ENCODE results near the gene GALNT6. TPM values are rescaled to one million over a fixed set of nuclear protein-coding genes. Genes with fewer than 3 reads are reported as not detected.

Gene GALNT6
- total RNA-seq, 3 donors from 2014 or later (not counting 1 experiment from before 2014, with no cell fraction given) = 19.3 to 38.5 (median 33.9) TPM

DNA sequence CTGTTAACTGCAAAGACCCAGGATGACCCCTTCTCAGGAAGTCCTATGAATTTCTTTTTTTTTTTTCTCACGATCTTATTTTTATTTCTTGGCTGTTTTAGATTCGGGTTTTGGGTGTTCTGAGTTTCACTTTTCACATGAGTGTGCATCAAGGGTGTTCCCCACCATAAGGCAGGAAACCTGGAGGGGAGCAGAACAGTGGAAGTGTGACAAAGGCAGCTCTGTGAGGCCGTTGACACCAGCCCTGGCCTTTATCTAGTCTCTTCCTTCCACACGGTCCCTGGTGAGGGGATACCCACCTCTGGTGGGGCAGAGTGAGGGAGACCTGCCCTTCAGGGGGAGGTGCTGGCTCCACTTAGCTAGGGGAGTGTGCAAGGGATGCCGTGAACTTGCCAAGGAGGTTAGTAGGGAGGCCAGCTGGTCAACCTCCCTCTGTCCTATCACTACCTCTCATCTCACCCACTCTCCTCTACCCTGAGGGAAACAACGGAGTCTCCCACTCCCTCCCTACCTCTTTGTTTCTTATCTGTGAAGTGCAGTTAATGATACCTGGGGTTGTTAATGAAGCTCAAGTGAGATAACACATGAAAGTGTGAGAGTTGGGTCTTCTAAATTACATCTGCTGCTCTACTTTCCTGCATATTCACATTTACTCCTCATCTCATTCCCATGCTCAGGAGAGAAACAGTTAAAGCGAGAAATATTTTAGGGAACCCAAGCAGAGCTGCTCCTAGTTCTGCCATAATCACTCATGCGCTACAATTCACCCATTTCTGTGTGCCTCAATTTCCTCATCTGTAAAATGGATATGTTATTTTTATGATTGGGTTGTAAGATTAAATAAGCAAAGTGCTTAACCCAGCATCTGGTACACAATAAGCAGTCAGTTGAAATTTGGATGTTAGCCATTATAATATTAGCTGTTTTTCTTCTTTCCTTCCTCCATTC, 4.4 kb upstream of the GALNT6 start:
- DNase-seq = peak; percentile 28 to 63
- WGBS (ENCODE audit: insufficient coverage) = 22% methylated on average over 6 of the region's 8 CpGs
- H3K9me3 ChIP-seq (ENCODE audit: control insufficient read depth, insufficient read depth, low read length) = no peaks in the 10 kb centered on the region
- no peaks in the 10 kb centered on the region for H3K9me3 Mint-ChIP-seq
- H3K4me3 ChIP-seq (ENCODE audit: low read length) = no peak overlapping the region
- peaks cover 51 to 53% of the 10 kb centered on the region in 2 donors for H3K4me1 Mint-ChIP-seq
- peak overlapping the region; percentile 80 for H3K4me3 Mint-ChIP-seq
- TF ChIP-seq CTCF (IDR thresholded peaks at IDR 0.05) = no peak
- peak; percentile 49 to 76 (median 58) for ATAC-seq
- H3K36me3 Mint-ChIP-seq = no peaks in the 10 kb centered on the region
- no peaks in the 10 kb centered on the region for H3K27me3 Mint-ChIP-seq (ENCODE audit: low read depth in 2 of 2)
- intact Hi-C loops (cut with micrococcal nuclease) = loop anchor here (1.0 kb wide), 1 partner anchor 26 kb away; no protein-coding TSS in a partner anchor
- no peaks in the 10 kb centered on the region for H3K36me3 ChIP-seq (ENCODE audit: control insufficient read depth, insufficient read depth, low read length)
- H3K27me3 ChIP-seq (ENCODE audit: control insufficient read depth, insufficient read depth, low read length) = no peaks in the 10 kb centered on the region
- H3K4me1 ChIP-seq (ENCODE audit: control insufficient read depth, insufficient read depth, low read length) = peaks cover 49% of the 10 kb centered on the region
- H3K27ac Mint-ChIP-seq = peak overlapping the region; percentile 89 to 94
- H3K27ac ChIP-seq (ENCODE audit: low read length) = peak overlapping the region; percentile 78

- no peaks in the 10 kb centered on the region for H3K9me3 ChIP-seq (ENCODE audit: control insufficient read depth, insufficient read depth, low read length)
- H3K27ac ChIP-seq (ENCODE audit: low read length) = peak overlapping the region; percentile 78
- Mint-ChIP-seq H3K9me3 (no peaks in the 10 kb centered on the region), H3K27me3 (ENCODE audit: low read depth in 2 of 2) (no peaks in the 10 kb centered on the region), H3K4me3 (peak overlapping the region; percentile 80), H3K36me3 (no peaks in the 10 kb centered on the region), H3K27ac (peak overlapping the region; percentile 89 to 94), H3K4me1 (peaks cover 66 to 69% of the 10 kb centered on the region in 2 donors)
- H3K4me1 ChIP-seq (ENCODE audit: control insufficient read depth, insufficient read depth, low read length) = peaks cover 60% of the 10 kb centered on the region
- DNase-seq = peak; percentile 29 to 75
- WGBS (ENCODE audit: insufficient coverage) = 56% methylated on average over 14 of the region's 14 CpGs
- intact Hi-C loops (cut with micrococcal nuclease) = no loop called here
- H3K36me3 ChIP-seq (ENCODE audit: control insufficient read depth, insufficient read depth, low read length) = no peaks in the 10 kb centered on the region
- H3K27me3 ChIP-seq (ENCODE audit: control insufficient read depth, insufficient read depth, low read length) = no peaks in the 10 kb centered on the region
- no peak for TF ChIP-seq CTCF (IDR thresholded peaks at IDR 0.05)
- no peak overlapping the region for H3K4me3 ChIP-seq (ENCODE audit: low read length)
- peak in 2 of 3 donors; percentile 41 to 45 for ATAC-seq
Measured at GRCh38 chr12:51393676-51394545, 2.7 kb upstream of the GALNT6 start.

- Mint-ChIP-seq H3K27me3 (ENCODE audit: low read depth in 2 of 2) (no peaks in the 10 kb centered on the region), H3K36me3 (no peaks in the 10 kb centered on the region), H3K27ac (peak overlapping the region; percentile 89 to 94), H3K4me1 (peaks cover 77 to 82% of the 10 kb centered on the region in 2 donors), H3K4me3 (peak overlapping the region; percentile 80), H3K9me3 (no peaks in the 10 kb centered on the region)
- no peaks in the 10 kb centered on the region for H3K27me3 ChIP-seq (ENCODE audit: control insufficient read depth, insufficient read depth, low read length)
- H3K4me1 ChIP-seq (ENCODE audit: control insufficient read depth, insufficient read depth, low read length) = peaks cover 66% of the 10 kb centered on the region
- ATAC-seq (peak; percentile 44 to 57 (median 53)), DNase-seq (peak; percentile 34 to 73)
- 55% methylated on average over 20 of the region's 22 CpGs for WGBS (ENCODE audit: insufficient coverage)
- no peaks in the 10 kb centered on the region for H3K36me3 ChIP-seq (ENCODE audit: control insufficient read depth, insufficient read depth, low read length)
- intact Hi-C loops (cut with micrococcal nuclease) = no loop called here
- H3K27ac ChIP-seq (ENCODE audit: low read length) = peak overlapping the region; percentile 78
- peak overlapping the region; percentile 63 for H3K4me3 ChIP-seq (ENCODE audit: low read length)
- no peaks in the 10 kb centered on the region for H3K9me3 ChIP-seq (ENCODE audit: control insufficient read depth, insufficient read depth, low read length)
- no peak for TF ChIP-seq CTCF (IDR thresholded peaks at IDR 0.05)
Measured at GRCh38 chr12:51392556-51393237, 1.5 kb upstream of the GALNT6 start.

All from natural killer cell (primary cell).